Stimulated activated CD4-positive, alpha-beta T cell treated with anti-CD3 and anti-CD28 coated beads, Interleukin-2, amount 100 ng/mL, for 48 hours (primary cell): ENCODE results near the gene CHDH.

Experiments used
- DNase-seq, 2 donors: peaks; one replicate each; pipeline ENCODE4 v3.0.0-alpha.2; 2020

CHDH gene

DNA sequence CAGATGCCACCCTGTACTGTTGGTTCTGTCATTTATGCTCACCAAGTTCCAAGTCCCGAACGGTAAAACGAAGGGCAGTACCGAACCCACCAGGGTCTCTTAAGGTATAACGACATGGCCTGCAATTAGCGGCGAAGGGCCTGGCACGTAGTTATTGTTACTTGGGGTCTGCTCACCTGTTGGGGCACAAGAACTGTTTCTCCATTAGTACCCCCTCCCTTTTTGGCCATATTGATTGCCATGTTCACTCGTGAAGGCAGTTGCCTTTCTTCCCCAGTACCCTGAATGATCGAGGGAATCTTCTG, 584 bp upstream of the CHDH start:
- DNase-seq, result no peak

DNA sequence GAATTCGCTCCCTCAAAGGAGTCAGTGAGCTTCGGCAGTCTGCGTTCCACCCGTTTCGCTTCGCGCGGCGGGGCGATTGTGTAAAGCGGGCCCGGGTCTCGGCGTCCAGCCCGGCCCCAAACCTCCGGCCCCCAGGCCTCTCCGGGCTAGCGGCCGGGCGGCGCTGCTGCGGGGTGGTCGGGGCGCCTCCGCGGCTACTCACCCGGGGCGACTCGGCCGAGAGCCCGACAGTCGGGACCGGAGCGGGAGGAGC, 412 bp downstream of the CHDH start:
- DNase-seq, result no peak

- no peak for DNase-seq
Measured at GRCh38 chr3:53845103-53845880, 927 bp downstream of the CHDH start.

- no peak for DNase-seq
Measured at GRCh38 chr3:53844262-53845102, 1.7 kb downstream of the CHDH start.

DNA sequence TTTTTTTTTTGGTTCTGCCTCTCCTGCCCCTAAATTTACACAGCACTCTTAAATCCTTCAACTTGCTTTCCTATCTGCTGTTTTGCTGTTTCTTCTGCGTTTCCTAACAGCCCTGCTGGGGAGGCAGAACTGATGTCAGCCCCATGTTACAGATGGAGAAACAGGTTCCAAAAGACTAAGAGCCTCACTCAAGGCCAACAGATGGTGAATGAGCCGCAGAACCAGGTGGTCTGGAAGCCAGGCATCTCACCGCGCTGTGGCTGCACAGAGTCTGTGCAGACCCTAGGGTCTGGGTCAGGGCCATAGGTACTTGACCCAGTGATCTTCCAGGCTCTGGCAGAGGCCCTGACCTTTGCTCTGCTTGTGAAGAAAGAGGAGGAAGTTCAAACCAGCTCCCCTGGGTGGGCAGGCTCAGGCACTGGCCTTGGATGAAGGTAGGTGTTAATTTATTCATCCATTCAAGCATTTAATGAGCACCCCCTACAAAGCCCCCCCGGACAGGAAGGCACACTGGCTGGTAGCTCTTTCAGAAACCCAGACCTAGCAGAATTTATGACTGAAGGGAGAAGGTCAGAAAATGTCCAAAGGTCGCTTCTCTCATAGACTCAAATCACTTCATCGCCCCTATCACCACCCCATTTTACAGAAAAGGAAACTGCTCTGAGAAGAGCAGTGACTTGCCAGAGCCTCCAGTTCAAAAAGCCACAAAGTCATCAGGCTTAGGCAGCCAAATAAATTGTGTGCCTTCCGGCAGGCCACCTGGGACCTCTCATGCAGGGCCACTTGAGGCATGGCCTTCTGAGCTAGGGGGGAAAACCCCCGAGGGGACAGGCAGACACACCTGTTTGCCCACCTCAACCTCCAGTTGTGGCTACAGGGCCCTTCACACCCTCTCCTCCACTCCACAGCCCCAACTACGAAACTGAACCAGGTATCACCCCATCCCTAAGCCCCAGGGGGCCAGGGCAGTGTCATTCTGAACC, 2.7 kb downstream of the CHDH start:
- DNase-seq, result no peak

GRCh38 chr3:53842436-53843194, 3.6 kb downstream of the CHDH start:
- no peak for DNase-seq

DNA sequence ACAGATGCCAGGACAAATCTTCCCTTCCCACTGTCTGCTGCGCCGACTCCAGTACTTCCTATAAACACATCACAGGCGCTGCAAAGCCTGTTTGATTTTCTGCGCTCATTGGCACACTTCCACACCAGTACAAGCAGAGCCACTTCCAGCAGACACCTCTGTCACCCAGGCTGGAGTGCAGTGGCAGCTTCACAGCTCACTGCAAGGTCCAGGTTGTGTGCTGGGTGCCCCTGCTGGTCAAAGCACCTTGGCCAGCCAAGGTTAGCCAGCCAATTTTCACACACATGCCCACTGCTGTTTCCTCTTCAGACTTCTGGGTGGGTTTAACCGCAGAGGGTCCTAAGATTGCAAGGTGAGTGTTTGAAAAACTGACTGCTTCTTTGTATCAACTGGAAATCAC, 4.9 kb downstream of the CHDH start:
- no peak for DNase-seq

DNA sequence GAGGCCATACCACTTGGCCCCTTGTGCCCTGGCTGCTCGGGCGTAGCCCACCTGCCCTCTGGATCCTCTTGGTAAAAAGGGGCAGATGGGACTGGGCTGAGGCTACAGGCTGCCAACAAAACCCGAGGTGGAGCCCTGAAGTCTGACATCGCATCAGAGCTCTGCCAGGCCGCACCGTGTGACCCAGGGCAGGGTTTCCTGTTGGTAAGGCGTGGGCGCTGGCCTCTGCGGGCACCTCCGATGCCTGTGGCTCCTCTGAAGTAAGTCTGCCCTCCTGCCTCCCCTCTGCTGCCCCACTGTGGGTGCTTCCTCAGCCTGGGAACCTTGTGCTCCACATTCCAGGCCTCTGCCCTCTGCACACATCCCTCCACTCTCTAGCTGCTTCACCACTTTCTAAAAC, 8.9 kb downstream of the CHDH start:
- no peak for DNase-seq

GRCh38 chr3:53836084-53836872, 9.9 kb downstream of the CHDH start:
- no peak for DNase-seq

DNA sequence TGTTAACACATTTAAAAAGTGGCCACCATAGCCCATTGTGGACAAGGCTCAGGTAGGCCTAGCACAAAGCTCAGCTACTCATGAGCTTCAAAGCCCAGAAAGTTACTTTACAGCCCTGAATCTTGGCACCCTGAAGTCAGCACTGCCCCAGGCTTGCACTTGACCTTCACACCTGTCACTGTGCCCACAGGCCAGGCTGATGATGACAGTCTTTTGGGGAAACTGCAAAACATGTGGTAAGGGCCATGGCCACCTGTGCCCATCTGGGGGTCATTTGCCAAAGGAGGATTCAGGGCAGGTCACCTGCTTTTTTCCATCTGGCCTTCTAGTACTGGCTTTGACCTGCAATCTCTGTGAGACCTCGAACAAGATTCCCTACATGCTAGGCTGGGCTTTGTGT, 11.0 kb downstream of the CHDH start:
- DNase-seq, result no peak

GRCh38 chr3:53834429-53835095, 11.7 kb downstream of the CHDH start:
- no peak for DNase-seq

GRCh38 chr3:53833700-53834099, 12.5 kb downstream of the CHDH start:
- no peak for DNase-seq

GRCh38 chr3:53833053-53833645, 13.1 kb downstream of the CHDH start:
- no peak for DNase-seq

- DNase-seq, result no peak
Measured at GRCh38 chr3:53830944-53831343, 15.3 kb downstream of the CHDH start.

DNA sequence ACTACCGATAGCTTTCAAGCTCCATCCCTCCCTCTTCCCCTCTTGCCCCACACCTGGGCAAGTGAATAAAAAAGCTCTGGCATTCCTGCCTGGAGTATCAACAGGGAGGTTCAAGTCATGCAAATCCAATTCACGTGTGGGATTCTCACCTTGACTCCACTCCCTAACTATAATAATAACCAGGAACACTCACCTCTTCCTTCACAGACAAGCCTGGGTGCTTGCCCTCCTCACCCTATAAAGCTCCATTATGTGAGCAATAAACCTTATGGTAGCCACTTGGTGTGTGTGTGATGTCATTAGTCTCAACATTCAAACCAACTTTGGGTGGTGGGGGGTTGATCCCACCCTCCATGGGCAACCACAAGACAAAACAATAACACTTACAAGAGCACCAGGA, 16.6 kb downstream of the CHDH start:
- DNase-seq, result no peak

GRCh38 chr3:53828581-53828980, 17.6 kb downstream of the CHDH start:
- DNase-seq, result no peak

GRCh38 chr3:53826048-53826447, 20.2 kb downstream of the CHDH start:
- no peak for DNase-seq

GRCh38 chr3:53824795-53825194, 21.4 kb downstream of the CHDH start:
- no peak for DNase-seq

DNA sequence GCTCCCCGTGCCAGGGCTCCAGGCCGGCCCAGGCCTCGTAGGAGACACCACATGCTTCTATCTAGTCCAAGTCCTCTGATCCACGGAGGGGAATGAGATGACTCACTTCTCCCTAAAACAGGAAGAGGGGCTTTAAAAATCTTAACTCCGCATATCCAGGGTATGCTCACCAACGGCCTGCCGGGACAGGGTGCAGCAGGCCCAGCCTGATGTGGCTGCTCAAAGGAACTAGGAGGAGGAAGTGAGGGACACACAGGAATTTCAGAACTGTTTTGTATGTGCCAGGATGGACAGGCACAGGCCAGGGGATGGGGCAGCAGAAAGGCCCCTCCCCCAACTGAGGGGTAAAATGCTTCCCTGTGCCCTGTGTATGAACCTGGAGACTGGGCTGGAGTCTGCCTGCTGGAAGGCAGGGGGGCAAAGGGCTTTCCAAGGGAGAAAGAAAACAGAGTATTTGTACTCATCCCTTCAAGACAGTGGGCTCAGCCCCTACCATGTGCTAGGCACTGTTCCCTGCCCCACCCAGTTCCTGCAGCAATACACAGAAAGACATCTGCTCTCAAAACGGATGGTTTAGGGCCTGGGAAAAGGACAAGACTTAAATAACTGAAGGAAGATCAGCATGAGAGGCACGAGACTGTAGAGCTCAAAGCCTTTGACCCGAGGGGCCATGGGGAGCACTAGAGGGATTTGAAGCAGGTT, 22.1 kb downstream of the CHDH start:
- DNase-seq, result no peak
